GM23338 (cell line): ENCODE measurements around the gene ROR1.

ENCODE experiments used
- CREB1 ChIP-seq: fragments of 250-450 bp; sonication (Bioruptor Pico); IDR thresholded peaks from 2 replicates; pipeline ENCODE4 v1.5.0; 2020; ENCODE audit warnings: low read depth, mild to moderate bottlenecking, moderate library complexity
- CTCF ChIP-seq, 2 experiments: fragments of 200-600 bp in 1 of 2; sonication (generic) in 1 of 2; conservative IDR thresholded peaks; 2 replicates each; pipeline versions ENCODE4 v1.5.1 to v1.6.1; 2016 to 2017; ENCODE audit warnings: antibody characterized with exemption in 2 of 2, low read depth in 2 of 2, mild to moderate bottlenecking in 2 of 2, moderate library complexity in 1 of 2
- POLR2AphosphoS5 ChIP-seq: IDR thresholded peaks from 2 replicates; pipeline ENCODE4 v1.6.1; 2016; ENCODE audit warnings: antibody characterized with exemption, low read depth
- REST ChIP-seq: IDR thresholded peaks from one replicate; pipeline ENCODE4 v1.6.1; 2018; ENCODE audit warnings: antibody characterized with exemption; ENCODE audit not compliant: unreplicated experiment

GRCh38 chr1:64093941-64094340 lies 320.1 kb downstream of the ROR1 start:
- no peak for TF ChIP-seq CTCF (conservative IDR thresholded peaks at IDR 0.05; ENCODE audit: low read depth in 2 of 2)
- no peak for TF ChIP-seq POLR2AphosphoS5
- no peak for TF ChIP-seq CREB1
- TF ChIP-seq REST: no peak
